SK-N-SH (cell line): ENCODE measurements around the gene EIF1. TPM values are rescaled to one million over a fixed set of nuclear protein-coding genes. Genes with fewer than 3 reads are reported as not detected.

Source experiments
- CTCF ChIA-PET: fragments of 300-600, 350-600 bp; formaldehyde crosslinking; extraction: SDS; loops from one replicate; lab custom pipeline; 2021; lab: Yijun Ruan, JAX
- POLR2A ChIA-PET: fragments of 350-600 bp; sonication (Branson Sonifier 250); formaldehyde crosslinking; extraction: SDS; loops from one replicate; lab custom pipeline; 2020; ENCODE audit warnings: antibody characterized with exemption, inconsistent platforms; lab: Yijun Ruan, JAX
- DNase-seq: peaks from one replicate; pipeline ENCODE4 v3.0.0; 2012
- H2AFZ ChIP-seq: fragments of 200-600 bp; sonication (generic); 2 replicates; pipeline ENCODE4 v1.8.1; 2016; ENCODE audit warnings: antibody characterized with exemption, mild to moderate bottlenecking, low read depth
- H3F3A ChIP-seq: fragments of 200-600 bp; sonication (generic); replicated peaks from 2 replicates; pipeline ENCODE3; 2016; ENCODE audit warnings: antibody characterized with exemption, mild to moderate bottlenecking; ENCODE audit not compliant: insufficient read depth
- H3K27ac ChIP-seq, 2 experiments: fragments of 200-500 bp in 1 of 2; fragments of 200-600 bp in 1 of 2; sonication (Bioruptor generic) in 1 of 2; sonication (generic), shearing (Covaris generic) in 1 of 2; 2 replicates each; pipeline versions ENCODE4 v1.5.1 to v1.6.1; 2014 to 2016; ENCODE audit warnings: low read depth in 2 of 2, inconsistent platforms in 1 of 2, low read length in 1 of 2, mild to moderate bottlenecking in 1 of 2, mixed read lengths in 1 of 2
- H3K27me3 ChIP-seq: fragments of 200-600 bp; sonication (generic), shearing (Covaris generic); 2 replicates; pipeline ENCODE4 v1.6.1; 2016; ENCODE audit warnings: mixed run types; ENCODE audit not compliant: insufficient read depth
- H3K36me3 ChIP-seq, 2 experiments: fragments of 200-500 bp in 1 of 2; fragments of 200-600 bp in 1 of 2; sonication (Bioruptor generic) in 1 of 2; sonication (generic) in 1 of 2; replicated peaks in 1 of 2; 2 replicates each; pipeline versions ENCODE3 to v1.5.1; 2014 to 2016; ENCODE audit warnings: low read length in 1 of 2, mild to moderate bottlenecking in 1 of 2; ENCODE audit not compliant: insufficient read depth in 2 of 2, control insufficient read depth in 1 of 2
- H3K4me1 ChIP-seq, 2 experiments: fragments of 200-500 bp in 1 of 2; fragments of 200-600 bp in 1 of 2; sonication (Bioruptor generic) in 1 of 2; sonication (generic), shearing (Covaris generic) in 1 of 2; 2 replicates each; pipeline versions ENCODE4 v1.5.1 to v1.6.1; 2014 to 2016; ENCODE audit warnings: low read depth in 1 of 2, low read length in 1 of 2, mixed run types in 1 of 2; ENCODE audit not compliant: insufficient read depth in 2 of 2, control insufficient read depth in 1 of 2
- H3K4me2 ChIP-seq: fragments of 200-600 bp; sonication (generic), shearing (Covaris generic); 2 replicates; pipeline ENCODE4 v1.6.1; 2017; ENCODE audit warnings: mixed run types
- H3K4me3 ChIP-seq, 2 experiments: fragments of 200-500 bp in 1 of 2; fragments of 200-600 bp in 1 of 2; sonication (Bioruptor generic) in 1 of 2; sonication (generic), shearing (Covaris generic) in 1 of 2; 2 replicates each; pipeline versions ENCODE4 v1.5.1 to v1.8.1; 2014 to 2016; ENCODE audit warnings: low read depth in 2 of 2, inconsistent platforms in 1 of 2, low read length in 1 of 2, mild to moderate bottlenecking in 1 of 2, mixed read lengths in 1 of 2, moderate library complexity in 1 of 2
- H3K79me2 ChIP-seq: fragments of 200-600 bp; sonication (generic); 2 replicates; pipeline ENCODE4 v1.8.1; 2017; ENCODE audit warnings: mild to moderate bottlenecking; ENCODE audit not compliant: insufficient read depth
- H3K9ac ChIP-seq: fragments of 200-600 bp; sonication (generic); 2 replicates; pipeline ENCODE4 v1.6.1; 2017; ENCODE audit warnings: mixed run types
- H3K9me2 ChIP-seq: fragments of 200-600 bp; sonication (generic); 2 replicates; pipeline ENCODE4 v1.6.1; 2017; ENCODE audit warnings: mixed run types
- H3K9me3 ChIP-seq: fragments of 200-600 bp; sonication (generic); 2 replicates; pipeline ENCODE4 v1.6.1; 2017; ENCODE audit warnings: mixed run types, mild to moderate bottlenecking, moderate library complexity
- H4K20me1 ChIP-seq: fragments of 200-600 bp; sonication (generic); 2 replicates; pipeline ENCODE4 v1.6.1; 2017; ENCODE audit warnings: mild to moderate bottlenecking, mixed run types; ENCODE audit not compliant: insufficient read depth
- CHD2 ChIP-seq: fragments of 150-350 bp; IDR thresholded peaks from 2 replicates; pipeline ENCODE4 v1.6.1; 2018; ENCODE audit warnings: low read length; ENCODE audit not compliant: partially characterized antibody
- POLR2AphosphoS5 ChIP-seq: IDR thresholded peaks from 2 replicates; pipeline ENCODE4 v1.6.1; 2012; ENCODE audit warnings: low read depth, low read length
- WGBS: methylation state at CpG from one replicate; pipeline ENCODE4 v1.1.6; 2017; ENCODE audit warnings: low lambda C conversion rate; 5-methylcytosine and 5-hydroxymethylcytosine counted together
- polyA plus RNA-seq, 3 experiments: library from polyadenylated mRNA; depleted of rRNA; stranded (reverse); fragments of >200 nt; gene quantifications; 2 replicates each; pipeline ENCODE4 v1.2.3, GENCODE V29; 2012
- small RNA-seq, 7 experiments: library from RNA; depleted of rRNA; stranded (forward); fragments of <200 nt; gene quantifications; one replicate each; pipeline ENCODE3, GENCODE V24; 2012

The EIF1 gene
- polyA plus RNA-seq, 1 of the 3 experiments (the other 2 are of a cell fraction), result 300 TPM

DNA sequence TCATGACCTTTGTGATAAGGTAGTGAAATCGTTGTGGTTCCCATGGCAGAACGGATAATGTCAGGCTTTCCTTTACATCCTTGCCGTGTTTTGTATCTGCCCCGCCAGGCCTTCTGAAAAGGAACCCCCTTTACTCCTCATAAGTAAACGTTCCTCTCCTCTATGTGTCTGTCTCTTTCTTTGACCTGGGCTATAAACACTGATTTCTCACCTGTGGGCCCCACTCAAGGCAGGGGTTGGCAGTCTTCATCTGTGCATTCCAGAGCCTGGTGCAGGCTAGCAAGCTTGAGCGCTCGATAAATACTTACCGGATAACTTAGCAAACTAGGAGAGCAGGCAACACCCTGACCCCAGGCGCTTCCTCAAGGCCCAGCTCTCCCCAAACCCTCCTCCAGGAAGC lies 53.0 kb downstream of the EIF1 start:
- Histone ChIP-seq H4K20me1 (no peaks in the 10 kb centered on the region), H3K27ac (no peak overlapping the region), H3K79me2 (no peaks in the 10 kb centered on the region), H3F3A (no peaks in the 10 kb centered on the region), H3K4me3 (no peak overlapping the region), H3K9me3 (no peaks in the 10 kb centered on the region), H3K36me3 (no peaks in the 10 kb centered on the region), H3K27me3 (peaks cover 7% of the 10 kb centered on the region), H3K4me2 (no peak overlapping the region)
- CTCF ChIA-PET, result interaction anchor here (0.7 to 24.8 kb wide), 5 partner anchors 13 to 218 kb away, joined by 3 to 405 read pairs (median 3); partner anchors contain the start of genes FKBP10, JUP and P3H4
- POLR2A ChIA-PET, result no interaction called here
- TF ChIP-seq POLR2AphosphoS5 (no peak), CHD2 (no peak)
- TF ChIP-seq, all 33 proteins: peak for 0
- DNase-seq, result no peak
- 84% methylated on average over 9 of the region's 9 CpGs for WGBS
- Histone ChIP-seq H3K4me1 (peaks cover 0 to 4% of the 10 kb centered on the region in 2 experiments; a peak in 1 of 4 replicates), H2AFZ (no peak overlapping the region), H3K9ac (no peak overlapping the region), H3K9me2 (no peaks in the 10 kb centered on the region)

Small RNA genes lying within 50 kb of the gene (small RNA-seq; reads per million reads assigned to genes)
- gene RN7SL399P (0 reads per million in 7 experiments), gene RNA5SP442 (0 to 0.13 (median 0) reads per million in 7 experiments)

Other genes starting within 250 kb of the EIF1 start
- gene KRT38, start 247.9 kb upstream of the EIF1 start, polyA plus RNA-seq (2012; rRNA removed), result not detected in 2 replicates
- gene KRT32, start 221.5 kb upstream of the EIF1 start, polyA plus RNA-seq (2012; rRNA removed), result not detected in 2 replicates
- gene KRT35, start 207.7 kb upstream of the EIF1 start, polyA plus RNA-seq (2012; rRNA removed), result not detected in 2 replicates
- gene KRT36, start 199.0 kb upstream of the EIF1 start, polyA plus RNA-seq (2012; rRNA removed), result not detected in 2 replicates
- 0.39 and 0.67 TPM in 2 replicates for gene KRT13, start 183.3 kb upstream of the EIF1 start, polyA plus RNA-seq (2012; rRNA removed)
- gene KRT15, start 170.0 kb upstream of the EIF1 start, polyA plus RNA-seq (2012; rRNA removed), result 16.9 and 17.0 TPM in 2 replicates
- 1.8 and 2.5 TPM in 2 replicates for gene KRT19, start 160.6 kb upstream of the EIF1 start, polyA plus RNA-seq (2012; rRNA removed)
- gene KRT9, start 116.8 kb upstream of the EIF1 start, polyA plus RNA-seq (2012; rRNA removed), result not detected in 2 replicates
- not detected in 2 replicates for gene KRT14, start 102.0 kb upstream of the EIF1 start, polyA plus RNA-seq (2012; rRNA removed)
- gene KRT16, start 76.1 kb upstream of the EIF1 start, polyA plus RNA-seq (2012; rRNA removed), result not detected in 2 replicates
- 0.19 and 0.39 TPM in 2 replicates for gene KRT17, start 64.3 kb upstream of the EIF1 start, polyA plus RNA-seq (2012; rRNA removed)
- gene GAST, start 23.4 kb downstream of the EIF1 start, polyA plus RNA-seq (2012; rRNA removed), result not detected in 2 replicates
- 0.16 and 0.18 TPM in 2 replicates for gene HAP1, start 45.8 kb downstream of the EIF1 start, polyA plus RNA-seq (2012; rRNA removed)
- 9.3 and 13.0 TPM in 2 replicates for gene JUP, start 97.8 kb downstream of the EIF1 start, polyA plus RNA-seq (2012; rRNA removed)
- 55.5 and 88.3 TPM in 2 replicates for gene P3H4, start 123.1 kb downstream of the EIF1 start, polyA plus RNA-seq (2012; rRNA removed)
- 360 and 377 TPM in 2 replicates for gene FKBP10, start 124.1 kb downstream of the EIF1 start, polyA plus RNA-seq (2012; rRNA removed)
- gene NT5C3B, start 147.3 kb downstream of the EIF1 start, polyA plus RNA-seq (2012; rRNA removed), result 87.4 and 98.0 TPM in 2 replicates
- gene KLHL10, start 148.9 kb downstream of the EIF1 start, polyA plus RNA-seq (2012; rRNA removed), result 0.02 and 0.03 TPM in 2 replicates
- gene KLHL11, start 176.5 kb downstream of the EIF1 start, polyA plus RNA-seq (2012; rRNA removed), result 2.6 and 3.0 TPM in 2 replicates
- 161 and 163 TPM in 2 replicates for gene ACLY, start 230.1 kb downstream of the EIF1 start, polyA plus RNA-seq (2012; rRNA removed)
- gene ODAD4, start 241.7 kb downstream of the EIF1 start, polyA plus RNA-seq (2012; rRNA removed), result 1.1 and 1.6 TPM in 2 replicates